Measurements from ENCODE around the gene KCTD3.

Gene KCTD3

DNA sequence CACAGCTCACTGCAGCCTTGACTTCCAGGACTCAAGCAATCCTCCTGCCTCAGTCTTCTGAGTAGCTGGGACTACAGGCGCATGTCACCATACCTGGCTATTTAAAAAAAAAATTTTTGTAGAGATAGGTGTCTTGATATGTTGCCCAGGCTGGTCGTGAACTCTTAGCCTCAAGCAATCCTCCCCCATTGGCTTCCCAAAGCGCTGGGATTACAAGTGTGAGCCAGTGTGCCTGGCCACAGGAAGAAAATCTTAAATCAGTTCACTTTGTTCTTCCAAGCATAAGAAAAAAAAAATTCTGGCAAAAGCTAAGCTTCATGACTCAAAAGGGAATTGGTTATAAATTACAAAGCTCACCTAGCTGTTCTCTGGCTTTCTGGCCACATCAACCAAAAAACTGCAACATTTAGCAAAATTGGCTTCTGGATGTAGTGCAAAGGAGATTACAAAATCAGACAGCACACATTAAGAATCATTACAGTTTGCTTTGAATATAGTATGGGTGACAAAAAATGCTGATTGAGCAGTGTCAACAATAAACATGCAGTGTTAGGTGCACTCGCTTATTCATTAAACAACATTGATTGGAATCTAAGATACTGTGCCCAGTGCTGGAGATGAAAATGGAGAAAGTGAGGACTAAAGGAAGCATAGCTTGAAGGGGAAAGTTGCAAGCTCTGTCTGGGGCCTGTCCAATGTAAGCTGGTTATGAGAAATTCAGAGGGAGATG, 76.7 kb downstream of the KCTD3 start:
- H3K4me1 ChIP-seq (ENCODE audit: insufficient read depth, low read length, poor library complexity, severe bottlenecking), result no peaks in the 10 kb centered on the region
- H3K79me2 ChIP-seq (ENCODE audit: insufficient read depth, low read length), result no peaks in the 10 kb centered on the region
- H3K36me3 ChIP-seq (ENCODE audit: insufficient read depth, low read length), result no peaks in the 10 kb centered on the region
- H3K9ac ChIP-seq (ENCODE audit: low read depth, low read length, poor library complexity, severe bottlenecking), result no peak overlapping the region
- H3K9me3 ChIP-seq (ENCODE audit: insufficient read depth, low read depth, low read length), result no peaks in the 10 kb centered on the region
- TF ChIP-seq, protein P1, sequence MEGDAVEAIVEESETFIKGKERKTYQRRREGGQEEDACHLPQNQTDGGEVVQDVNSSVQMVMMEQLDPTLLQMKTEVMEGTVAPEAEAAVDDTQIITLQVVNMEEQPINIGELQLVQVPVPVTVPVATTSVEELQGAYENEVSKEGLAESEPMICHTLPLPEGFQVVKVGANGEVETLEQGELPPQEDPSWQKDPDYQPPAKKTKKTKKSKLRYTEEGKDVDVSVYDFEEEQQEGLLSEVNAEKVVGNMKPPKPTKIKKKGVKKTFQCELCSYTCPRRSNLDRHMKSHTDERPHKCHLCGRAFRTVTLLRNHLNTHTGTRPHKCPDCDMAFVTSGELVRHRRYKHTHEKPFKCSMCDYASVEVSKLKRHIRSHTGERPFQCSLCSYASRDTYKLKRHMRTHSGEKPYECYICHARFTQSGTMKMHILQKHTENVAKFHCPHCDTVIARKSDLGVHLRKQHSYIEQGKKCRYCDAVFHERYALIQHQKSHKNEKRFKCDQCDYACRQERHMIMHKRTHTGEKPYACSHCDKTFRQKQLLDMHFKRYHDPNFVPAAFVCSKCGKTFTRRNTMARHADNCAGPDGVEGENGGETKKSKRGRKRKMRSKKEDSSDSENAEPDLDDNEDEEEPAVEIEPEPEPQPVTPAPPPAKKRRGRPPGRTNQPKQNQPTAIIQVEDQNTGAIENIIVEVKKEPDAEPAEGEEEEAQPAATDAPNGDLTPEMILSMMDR (conservative IDR thresholded peaks at IDR 0.05; ENCODE audit: low read length), result no peak
- TF ChIP-seq EZH2phosphoT487 (IDR thresholded peaks at IDR 0.05; ENCODE audit: borderline replicate concordance), result no peak
- H3K27me3 ChIP-seq (ENCODE audit: insufficient read depth, low read length, poor library complexity, severe bottlenecking), result no peaks in the 10 kb centered on the region
- H4K20me1 ChIP-seq (ENCODE audit: insufficient read depth, low read length, poor library complexity, severe bottlenecking), result no peaks in the 10 kb centered on the region
- no peaks in the 10 kb centered on the region for H3K9me2 ChIP-seq (replicated peaks; ENCODE audit: low read depth, low read length)
- no peak overlapping the region for H3K4me2 ChIP-seq (ENCODE audit: low read depth, low read length, poor library complexity, severe bottlenecking)
- no peaks in the 10 kb centered on the region for H3F3A ChIP-seq (ENCODE audit: low read depth)
- H3K4me3 ChIP-seq (ENCODE audit: low read length, poor library complexity, severe bottlenecking), result no peak overlapping the region
- no peak overlapping the region for H2AFZ ChIP-seq (ENCODE audit: low read length)

DNA sequence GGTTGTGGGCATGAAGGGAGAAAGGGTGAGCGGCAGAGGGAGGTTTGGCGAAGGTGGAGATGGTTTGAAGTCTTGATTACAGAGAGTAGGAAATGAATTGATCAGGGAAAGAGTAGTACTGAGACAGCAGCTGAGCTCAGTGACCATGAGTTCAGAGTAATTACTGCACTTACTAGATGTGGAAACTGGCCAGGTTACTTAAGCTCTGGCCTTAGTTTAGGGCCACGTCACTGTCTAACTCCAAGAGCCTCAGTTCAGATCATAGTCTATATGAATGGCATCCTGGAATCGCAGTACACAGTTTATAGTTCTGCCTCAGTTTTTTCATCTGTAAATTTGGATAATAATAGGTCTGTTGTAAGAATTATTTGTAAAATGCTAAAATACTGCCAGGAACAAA, 78.1 kb downstream of the KCTD3 start:
- Histone ChIP-seq H3K9me3 (ENCODE audit: insufficient read depth, low read depth, low read length) (no peaks in the 10 kb centered on the region), H3K9me2 (replicated peaks; ENCODE audit: low read depth, low read length) (no peaks in the 10 kb centered on the region), H3F3A (ENCODE audit: low read depth) (no peaks in the 10 kb centered on the region), H3K9ac (ENCODE audit: low read depth, low read length, poor library complexity, severe bottlenecking) (no peak overlapping the region), H3K27me3 (ENCODE audit: insufficient read depth, low read length, poor library complexity, severe bottlenecking) (no peaks in the 10 kb centered on the region), H3K36me3 (ENCODE audit: insufficient read depth, low read length) (no peaks in the 10 kb centered on the region), H3K4me2 (ENCODE audit: low read depth, low read length, poor library complexity, severe bottlenecking) (no peak overlapping the region), H3K79me2 (ENCODE audit: insufficient read depth, low read length) (no peaks in the 10 kb centered on the region), H2AFZ (ENCODE audit: low read length) (no peak overlapping the region), H3K4me3 (ENCODE audit: low read length, poor library complexity, severe bottlenecking) (no peak overlapping the region), H3K4me1 (ENCODE audit: insufficient read depth, low read length, poor library complexity, severe bottlenecking) (no peaks in the 10 kb centered on the region), H4K20me1 (ENCODE audit: insufficient read depth, low read length, poor library complexity, severe bottlenecking) (no peaks in the 10 kb centered on the region)
- no peak for TF ChIP-seq EZH2phosphoT487 (IDR thresholded peaks at IDR 0.05; ENCODE audit: borderline replicate concordance)
- TF ChIP-seq, protein P1 (conservative IDR thresholded peaks at IDR 0.05; ENCODE audit: low read length), result no peak

DNA sequence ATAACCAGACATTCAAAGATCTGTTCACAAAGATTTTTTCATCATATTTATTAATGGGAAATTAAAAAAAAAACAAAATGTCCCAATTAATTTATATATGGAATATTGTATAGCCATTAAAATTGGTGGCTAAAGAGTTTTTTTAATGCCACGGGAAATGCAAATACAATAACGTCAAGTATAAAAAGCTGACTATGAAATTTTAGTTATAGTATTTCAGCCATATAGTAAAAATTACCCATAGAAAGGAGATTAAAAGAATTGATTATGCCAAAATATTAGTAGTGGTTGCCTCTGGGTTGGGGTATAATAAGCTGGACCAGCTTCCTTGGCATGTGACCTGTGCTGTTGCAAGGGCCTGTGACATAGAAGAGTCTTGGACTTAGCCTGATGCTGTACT, 78.8 kb downstream of the KCTD3 start:
- Histone ChIP-seq H3K27me3 (ENCODE audit: insufficient read depth, low read length, poor library complexity, severe bottlenecking) (no peaks in the 10 kb centered on the region), H3F3A (ENCODE audit: low read depth) (no peaks in the 10 kb centered on the region), H3K36me3 (ENCODE audit: insufficient read depth, low read length) (no peaks in the 10 kb centered on the region), H3K79me2 (ENCODE audit: insufficient read depth, low read length) (no peaks in the 10 kb centered on the region), H2AFZ (ENCODE audit: low read length) (no peak overlapping the region), H3K4me3 (ENCODE audit: low read length, poor library complexity, severe bottlenecking) (no peak overlapping the region), H3K4me2 (ENCODE audit: low read depth, low read length, poor library complexity, severe bottlenecking) (no peak overlapping the region), H4K20me1 (ENCODE audit: insufficient read depth, low read length, poor library complexity, severe bottlenecking) (no peaks in the 10 kb centered on the region), H3K9me3 (ENCODE audit: insufficient read depth, low read depth, low read length) (no peaks in the 10 kb centered on the region), H3K9ac (ENCODE audit: low read depth, low read length, poor library complexity, severe bottlenecking) (no peak overlapping the region), H3K9me2 (replicated peaks; ENCODE audit: low read depth, low read length) (no peaks in the 10 kb centered on the region), H3K4me1 (ENCODE audit: insufficient read depth, low read length, poor library complexity, severe bottlenecking) (no peaks in the 10 kb centered on the region)
- TF ChIP-seq EZH2phosphoT487 (IDR thresholded peaks at IDR 0.05; ENCODE audit: borderline replicate concordance), result no peak
- TF ChIP-seq, protein P1 (conservative IDR thresholded peaks at IDR 0.05; ENCODE audit: low read length), result no peak

Data from Loucy (cell line).